ENCODE measurements around the gene ASPSCR1.

ASPSCR1 gene

DNA sequence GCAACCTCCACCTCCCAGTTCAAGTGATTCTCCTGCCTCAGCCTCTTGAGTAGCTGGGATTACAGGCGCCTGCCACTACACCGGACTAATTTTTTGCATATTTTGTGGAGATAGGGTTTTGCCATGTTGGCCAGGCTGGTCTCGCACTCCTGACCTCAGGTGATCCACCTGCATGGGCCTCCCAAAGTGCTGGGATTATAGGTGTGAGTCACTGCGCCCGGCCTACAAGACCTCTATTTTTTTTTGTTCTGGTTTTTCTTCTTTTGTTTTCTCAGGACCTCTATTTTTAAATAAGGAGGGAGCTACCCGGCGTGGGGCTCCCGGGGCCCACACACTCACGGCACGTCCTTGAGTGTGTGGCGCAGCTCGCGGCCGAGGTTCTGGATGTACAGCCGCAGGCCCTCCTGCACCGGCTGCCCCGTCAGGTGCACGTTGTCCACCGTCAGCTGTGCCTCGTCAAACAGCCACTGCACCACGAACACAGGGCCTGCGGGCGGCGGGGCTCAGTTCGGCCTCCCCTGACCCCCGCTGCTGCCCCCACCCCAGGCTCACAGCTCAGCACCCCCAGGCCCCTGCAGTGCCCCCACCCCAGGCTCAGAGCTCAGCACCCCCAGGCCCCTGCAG is 22.3 kb upstream of the ASPSCR1 start:
- DNase-seq (ENCODE audit: low spot score in 2 of 2) (no peak), ATAC-seq (no peak)
- Mint-ChIP-seq H3K36me3 (no peaks in the 10 kb centered on the region), H3K4me3 (no peak overlapping the region), H3K4me1 (no peaks in the 10 kb centered on the region), H3K9me3 (no peaks in the 10 kb centered on the region), H3K27ac (no peak overlapping the region)

DNA sequence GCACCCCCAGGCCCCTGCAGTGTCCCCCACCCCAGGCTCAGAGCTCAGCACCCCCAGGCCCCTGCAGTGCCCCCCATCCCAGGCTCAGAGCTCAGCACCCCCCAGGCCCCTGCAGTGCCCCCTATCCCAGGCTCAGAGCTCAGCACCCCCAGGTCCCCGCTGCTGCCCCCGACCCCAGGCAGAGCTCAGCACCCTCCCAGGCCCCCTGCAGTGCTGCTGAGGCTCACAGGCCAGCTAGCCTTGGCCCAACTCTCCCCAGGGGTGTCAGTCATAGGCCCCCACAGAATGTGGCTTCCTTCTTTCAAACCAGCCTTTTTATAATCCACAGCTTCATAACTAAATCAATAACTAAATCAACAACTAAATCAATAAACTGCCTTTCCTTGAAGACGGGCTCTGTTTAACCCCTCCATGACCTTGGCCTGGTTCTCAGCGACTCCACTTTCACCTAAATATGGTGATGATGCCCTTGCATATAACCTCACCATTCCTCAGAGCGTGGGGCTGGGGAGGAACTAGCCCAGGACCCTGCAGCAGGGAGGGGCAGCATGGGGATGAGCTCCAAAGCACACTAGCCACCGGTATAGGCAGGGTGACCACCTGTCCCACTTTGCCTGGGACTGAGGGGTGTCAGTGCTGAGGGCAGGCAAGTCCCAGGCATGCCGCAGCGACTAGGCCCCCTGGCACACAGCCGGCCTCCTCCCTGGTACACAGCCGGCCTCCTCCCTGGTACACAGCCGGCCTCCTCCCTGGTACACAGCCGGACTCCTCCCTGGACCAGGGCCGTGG is 21.5 kb upstream of the ASPSCR1 start:
- ATAC-seq, result no peak
- no peaks in the 10 kb centered on the region for H3K36me3 Mint-ChIP-seq
- peak overlapping the region; percentile 34 for H3K27ac Mint-ChIP-seq

DNA sequence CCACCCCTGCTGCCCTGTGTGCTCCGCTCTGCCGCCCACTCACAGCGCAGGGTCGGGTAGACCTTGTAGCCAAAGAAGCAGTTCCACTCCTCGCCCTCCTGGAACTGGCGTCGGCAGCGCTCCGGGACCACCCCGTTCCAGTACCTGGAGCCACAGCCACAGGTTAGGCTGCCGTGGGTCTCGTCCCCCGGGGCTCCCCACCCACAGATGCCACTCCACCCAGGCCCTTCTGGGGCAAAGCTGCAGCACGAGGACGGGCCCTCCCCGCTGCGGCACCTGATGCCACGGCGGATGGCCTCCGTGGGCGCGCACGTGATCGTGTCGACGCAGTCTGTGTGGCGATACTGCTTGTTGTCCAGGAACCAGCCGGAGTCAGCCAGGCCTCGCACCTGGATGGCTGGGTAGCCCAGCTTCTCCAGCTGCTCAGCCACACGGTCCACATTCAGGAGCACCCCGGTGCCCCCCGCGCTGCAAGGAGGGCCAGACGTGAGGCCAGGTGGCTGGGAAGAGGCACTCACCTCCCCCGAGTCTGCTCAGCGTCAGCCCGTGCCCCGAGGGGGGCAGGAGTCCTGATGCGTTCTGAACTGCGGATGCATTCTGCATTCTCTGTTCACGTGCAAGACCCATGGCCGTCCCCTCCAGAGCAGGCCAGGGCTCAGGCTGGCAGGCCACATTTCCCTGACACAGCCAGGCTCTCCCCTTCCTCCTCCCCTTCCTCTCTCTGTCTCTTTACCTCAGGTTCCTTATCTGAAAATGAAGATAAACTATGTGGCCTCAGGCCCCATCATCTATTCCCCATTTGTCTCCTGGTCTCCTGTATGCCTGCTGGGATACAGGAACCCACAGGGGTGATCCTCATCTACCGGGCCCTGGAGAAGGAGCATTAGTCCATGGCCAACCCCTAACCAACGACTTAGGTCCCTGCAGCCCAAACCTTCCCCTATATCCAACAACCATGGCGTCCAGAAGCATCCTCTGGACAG is 20.5 kb upstream of the ASPSCR1 start:
- no peak for DNase-seq (ENCODE audit: low spot score in 2 of 2)
- Mint-ChIP-seq H3K9me3 (no peaks in the 10 kb centered on the region), H3K4me3 (no peak overlapping the region), H3K27ac (no peak overlapping the region), H3K36me3 (no peaks in the 10 kb centered on the region), H3K4me1 (no peaks in the 10 kb centered on the region)
- no peak for ATAC-seq

More for the DNA sequence above, 21.5 kb upstream of the ASPSCR1 start:
- no peaks in the 10 kb centered on the region for H3K4me1 Mint-ChIP-seq
- no peak for DNase-seq (ENCODE audit: low spot score in 2 of 2)
- H3K4me3 Mint-ChIP-seq, result no peak overlapping the region
- no peaks in the 10 kb centered on the region for H3K9me3 Mint-ChIP-seq

DNA sequence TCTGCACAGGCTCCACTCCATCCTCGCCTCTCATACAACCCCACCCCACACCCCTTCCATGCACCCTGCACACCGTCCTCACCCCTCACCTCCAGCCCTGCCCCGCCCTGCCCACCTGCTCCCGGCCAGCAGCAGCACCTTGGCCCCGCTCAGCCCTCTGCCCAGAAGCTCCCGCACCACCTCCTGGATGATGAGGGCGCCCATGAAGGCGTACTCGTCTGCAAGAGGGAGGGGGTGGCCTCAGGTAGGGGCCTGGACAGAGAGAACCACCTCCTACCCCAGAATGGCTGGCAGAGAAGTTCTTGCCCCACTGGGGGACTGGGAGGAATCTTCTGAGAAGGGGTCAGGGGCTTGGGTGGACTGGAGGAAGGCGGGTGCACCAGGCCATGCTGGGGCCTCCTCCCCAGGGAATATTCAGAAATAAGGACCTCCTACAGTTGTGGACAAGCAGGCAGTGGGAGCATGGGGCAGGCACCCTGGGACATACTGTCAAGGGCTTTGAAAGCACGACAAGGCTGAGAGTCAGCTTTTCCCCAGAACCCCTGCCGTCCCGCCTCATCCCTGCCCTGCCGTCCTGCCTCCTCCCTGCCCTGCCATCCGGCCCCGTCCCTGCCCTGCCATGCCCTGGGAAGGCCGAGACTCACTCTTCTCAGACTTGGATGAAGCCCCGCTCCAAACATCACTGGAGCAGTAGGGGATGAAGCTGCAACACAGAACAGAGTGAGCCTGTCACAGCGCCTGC is 19.6 kb upstream of the ASPSCR1 start:
- no peak for DNase-seq (ENCODE audit: low spot score in 2 of 2)
- Mint-ChIP-seq H3K4me1 (no peaks in the 10 kb centered on the region), H3K9me3 (no peaks in the 10 kb centered on the region), H3K36me3 (peaks cover 1% of the 10 kb centered on the region), H3K27ac (no peak overlapping the region), H3K4me3 (peak overlapping the region; percentile 55)
- ATAC-seq, result no peak

DNA sequence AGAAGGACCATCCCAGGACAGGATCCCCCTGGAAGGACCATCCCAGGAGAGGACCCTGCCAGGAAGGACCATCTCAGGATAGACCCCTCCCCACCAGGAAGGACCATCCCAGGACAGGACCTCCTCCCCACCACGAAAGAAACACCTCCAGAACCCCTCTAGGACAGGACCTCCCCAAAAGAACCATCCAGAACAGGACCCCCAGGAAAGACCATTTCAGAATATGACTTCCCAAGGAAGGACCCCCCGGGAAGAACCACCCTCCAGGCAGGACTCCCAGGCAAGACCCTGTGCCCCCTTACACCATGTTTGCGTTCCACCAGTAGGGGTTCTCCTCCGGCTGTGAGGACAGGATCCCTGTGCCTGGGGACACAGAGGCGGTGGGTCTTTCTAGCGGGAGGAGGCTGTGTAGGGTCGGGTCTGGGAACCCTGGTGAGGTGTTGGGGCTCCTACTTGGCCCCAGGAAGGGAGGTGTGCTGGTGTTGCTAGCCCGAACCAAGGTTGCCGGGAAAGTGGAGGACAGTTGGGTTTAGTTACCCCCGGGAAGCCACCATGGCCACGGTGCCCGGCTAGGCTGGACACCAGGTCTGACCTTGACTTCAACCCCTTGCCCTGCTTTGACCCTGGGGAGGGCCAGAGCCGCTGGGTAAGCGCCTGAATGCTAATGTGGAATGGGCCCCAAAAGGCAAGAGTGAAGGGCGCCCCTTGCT is 18.6 kb upstream of the ASPSCR1 start:
- no peak for ATAC-seq
- Mint-ChIP-seq H3K27ac (no peak overlapping the region), H3K4me1 (peaks cover 2% of the 10 kb centered on the region)

DNA sequence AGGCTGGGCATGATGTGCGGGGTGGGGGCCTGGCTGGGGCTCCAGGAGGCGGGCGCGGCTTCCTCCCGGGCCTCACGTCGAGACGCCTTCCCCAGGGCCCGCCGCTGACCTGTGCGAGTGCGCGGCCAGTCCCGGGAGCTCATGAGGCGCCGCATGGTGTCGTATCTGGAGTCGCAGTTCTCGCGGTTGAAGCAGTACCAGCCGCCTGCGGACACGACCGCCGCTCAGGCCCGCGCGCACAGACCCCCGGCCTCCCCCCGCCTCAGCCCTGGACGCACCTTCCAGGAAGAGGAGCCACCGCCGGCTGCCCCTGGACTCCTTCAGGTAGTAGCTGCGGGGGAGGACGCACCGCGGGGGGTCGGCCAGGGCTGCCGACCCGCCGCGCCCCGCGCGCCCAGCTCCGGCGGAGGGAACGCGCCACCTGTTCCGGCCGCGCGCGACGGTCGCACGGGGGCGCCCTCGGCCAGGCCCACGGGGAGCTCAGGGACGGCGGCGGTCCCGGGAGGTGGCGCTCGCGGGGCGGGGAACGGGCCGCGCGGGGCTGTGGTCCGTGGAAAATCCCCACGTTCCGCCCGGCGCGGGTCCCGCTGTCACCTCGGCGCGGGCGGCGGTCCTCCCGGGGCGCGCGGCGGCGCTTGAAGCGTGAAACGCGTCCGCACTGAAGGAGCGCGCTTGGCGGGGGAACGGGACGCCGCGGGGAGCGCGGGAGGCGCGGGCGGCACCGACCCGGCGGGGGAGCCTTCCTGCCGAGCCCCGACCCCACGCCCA is 17.9 kb upstream of the ASPSCR1 start:
- DNase-seq (ENCODE audit: low spot score in 2 of 2), result peak; percentile 84 to 85
- no peak overlapping the region for H3K27ac Mint-ChIP-seq
- peaks cover 9% of the 10 kb centered on the region for H3K4me1 Mint-ChIP-seq
- peak overlapping the region; percentile 55 for H3K4me3 Mint-ChIP-seq
- H3K36me3 Mint-ChIP-seq, result peaks cover 6% of the 10 kb centered on the region
- peak; percentile 90 for ATAC-seq
- no peaks in the 10 kb centered on the region for H3K9me3 Mint-ChIP-seq

More for the DNA sequence above, 18.6 kb upstream of the ASPSCR1 start:
- no peak for DNase-seq (ENCODE audit: low spot score in 2 of 2)
- H3K36me3 Mint-ChIP-seq, result peaks cover 6% of the 10 kb centered on the region
- no peaks in the 10 kb centered on the region for H3K9me3 Mint-ChIP-seq
- H3K4me3 Mint-ChIP-seq, result peak overlapping the region; percentile 55

DNA sequence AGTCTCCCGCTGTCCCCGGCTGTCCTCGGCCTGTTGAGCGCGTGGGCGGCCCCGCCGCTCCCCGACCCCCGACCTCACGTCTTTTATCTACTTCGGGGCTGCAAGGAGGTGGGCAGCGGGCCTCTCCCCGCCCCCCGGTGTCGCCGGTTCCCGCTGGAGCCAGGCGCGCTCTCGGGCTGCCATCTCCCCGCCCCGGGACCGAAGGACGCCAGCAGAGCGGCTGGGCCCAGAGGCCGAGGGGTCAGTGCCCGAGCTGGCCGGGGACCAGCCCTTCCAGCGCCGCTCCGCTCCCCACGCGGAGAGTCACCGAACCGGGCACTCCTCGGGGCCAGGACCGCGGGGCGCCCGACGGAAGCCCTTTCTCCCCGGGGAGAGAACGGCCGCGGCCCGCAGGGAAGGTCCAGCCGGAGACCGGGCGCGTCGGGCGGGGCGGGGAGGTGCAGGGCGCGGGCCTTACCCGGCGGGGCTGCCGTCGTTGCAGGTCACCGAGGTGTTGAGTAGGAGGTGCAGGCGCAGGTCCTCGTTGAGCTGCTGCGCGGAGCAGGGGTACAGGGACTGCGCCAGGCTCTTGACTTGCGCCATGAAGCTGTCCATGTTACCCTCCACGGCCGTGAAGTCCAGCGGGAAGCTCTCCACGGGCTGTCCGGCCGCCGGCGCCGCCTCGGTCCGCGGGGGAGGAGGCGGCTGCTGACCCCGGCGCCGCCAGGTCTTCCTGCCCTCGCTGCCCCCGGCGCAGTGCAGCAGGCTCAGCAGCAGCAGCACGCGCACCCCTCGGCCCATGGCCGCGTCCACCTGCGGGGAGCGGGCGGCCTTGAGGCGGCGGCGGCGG is 17.1 kb upstream of the ASPSCR1 start:
- peaks cover 9% of the 10 kb centered on the region for H3K4me1 Mint-ChIP-seq
- ATAC-seq (peak; percentile 3), DNase-seq (ENCODE audit: low spot score in 2 of 2) (no peak)
- peak overlapping the region; percentile 22 for H3K4me3 Mint-ChIP-seq
- no peaks in the 10 kb centered on the region for H3K9me3 Mint-ChIP-seq
- no peak overlapping the region for H3K27ac Mint-ChIP-seq
- H3K36me3 Mint-ChIP-seq, result peaks cover 6% of the 10 kb centered on the region

DNA sequence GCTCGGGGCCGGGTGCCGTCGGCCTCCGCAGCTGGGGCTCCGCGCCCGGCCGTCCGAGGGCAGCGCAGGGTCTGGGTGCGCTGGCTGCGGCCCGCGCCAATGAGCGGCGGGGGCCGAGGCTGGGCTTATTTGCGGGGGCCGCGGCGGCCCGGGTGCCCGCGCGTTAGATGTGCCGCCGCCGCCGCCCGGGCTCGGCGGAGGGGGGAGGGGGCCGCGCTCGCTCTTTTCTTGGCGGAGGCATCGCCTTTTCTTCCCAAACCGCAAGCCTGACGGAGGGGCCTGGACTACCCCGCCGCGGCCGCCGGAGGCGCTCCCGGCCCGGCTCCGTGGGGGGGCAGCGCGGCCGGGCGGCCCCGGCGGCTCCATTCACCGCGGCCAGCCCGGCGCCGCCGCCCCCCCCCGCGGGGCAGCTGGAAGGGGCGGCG is 16.3 kb upstream of the ASPSCR1 start, which contains the start of gene NOTUM:
Gene NOTUM, minus strand, starts transcription at position 101 of the 425 bp plus-strand sequence. CDS start 278 bp downstream, outside the sequence.
- H3K36me3 Mint-ChIP-seq, result peaks cover 6% of the 10 kb centered on the region
- ATAC-seq (no peak), DNase-seq (ENCODE audit: low spot score in 2 of 2) (no peak)
- H3K9me3 Mint-ChIP-seq, result no peaks in the 10 kb centered on the region
- peak within 1 kb of the TSS; percentile 22 for H3K4me3 Mint-ChIP-seq
- no peak within 1 kb of the TSS for H3K27ac Mint-ChIP-seq
- H3K4me1 Mint-ChIP-seq, result peaks cover 9% of the 10 kb centered on the region

DNA sequence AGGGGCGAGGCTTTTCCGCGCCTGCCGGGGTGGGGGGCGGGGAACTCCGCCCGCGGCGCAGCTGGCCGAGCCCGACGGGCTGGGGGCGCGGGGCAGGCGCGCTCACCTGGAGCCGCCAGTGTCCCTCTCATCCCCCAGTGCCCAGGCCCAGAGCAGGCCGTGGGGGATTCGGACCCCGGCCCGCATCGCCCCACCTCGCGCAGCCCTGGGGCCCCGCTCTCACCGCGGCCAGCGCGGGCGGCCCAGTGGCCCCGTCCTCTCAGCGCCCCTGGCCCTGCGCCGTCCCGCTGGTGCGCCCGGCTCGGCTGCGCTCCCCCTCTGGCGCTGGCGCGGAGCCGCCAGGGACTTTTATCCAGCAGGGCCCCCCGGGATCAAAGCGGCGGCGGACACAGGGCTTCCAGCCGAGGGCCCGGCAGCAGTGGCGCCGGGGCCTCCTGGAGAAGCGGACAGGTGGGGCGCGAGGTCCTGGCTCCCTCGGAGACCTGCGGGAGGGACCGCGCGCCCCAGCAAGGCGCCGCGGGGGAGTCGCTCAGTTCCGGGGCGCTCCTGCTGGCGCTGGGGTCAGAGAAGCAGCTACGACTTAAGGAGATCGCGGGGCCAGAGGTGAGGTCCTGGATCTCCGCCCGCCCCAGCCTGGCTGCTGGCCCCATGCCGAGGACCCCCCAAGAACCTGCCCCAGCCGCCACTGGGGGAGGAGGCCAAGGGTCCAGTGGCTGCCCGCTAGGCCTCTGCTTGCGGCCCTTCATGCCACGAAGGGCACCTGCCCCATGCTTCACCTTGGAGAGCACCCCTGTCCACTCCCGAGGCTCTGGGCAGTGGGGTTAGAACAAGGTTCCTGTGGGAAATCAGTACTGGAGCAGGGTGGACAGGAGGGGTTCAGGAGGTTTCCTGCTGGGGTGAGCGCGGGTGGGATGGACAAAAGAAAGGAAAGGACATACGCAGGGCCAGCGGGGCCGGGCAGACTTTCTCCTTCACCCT is 15.6 kb upstream of the ASPSCR1 start:
- Mint-ChIP-seq H3K27ac (no peak overlapping the region), H3K36me3 (peaks cover 6% of the 10 kb centered on the region), H3K4me3 (no peak overlapping the region), H3K4me1 (peaks cover 9% of the 10 kb centered on the region), H3K9me3 (no peaks in the 10 kb centered on the region)
- DNase-seq (ENCODE audit: low spot score in 2 of 2), result no peak
- ATAC-seq, result no peak

DNA sequence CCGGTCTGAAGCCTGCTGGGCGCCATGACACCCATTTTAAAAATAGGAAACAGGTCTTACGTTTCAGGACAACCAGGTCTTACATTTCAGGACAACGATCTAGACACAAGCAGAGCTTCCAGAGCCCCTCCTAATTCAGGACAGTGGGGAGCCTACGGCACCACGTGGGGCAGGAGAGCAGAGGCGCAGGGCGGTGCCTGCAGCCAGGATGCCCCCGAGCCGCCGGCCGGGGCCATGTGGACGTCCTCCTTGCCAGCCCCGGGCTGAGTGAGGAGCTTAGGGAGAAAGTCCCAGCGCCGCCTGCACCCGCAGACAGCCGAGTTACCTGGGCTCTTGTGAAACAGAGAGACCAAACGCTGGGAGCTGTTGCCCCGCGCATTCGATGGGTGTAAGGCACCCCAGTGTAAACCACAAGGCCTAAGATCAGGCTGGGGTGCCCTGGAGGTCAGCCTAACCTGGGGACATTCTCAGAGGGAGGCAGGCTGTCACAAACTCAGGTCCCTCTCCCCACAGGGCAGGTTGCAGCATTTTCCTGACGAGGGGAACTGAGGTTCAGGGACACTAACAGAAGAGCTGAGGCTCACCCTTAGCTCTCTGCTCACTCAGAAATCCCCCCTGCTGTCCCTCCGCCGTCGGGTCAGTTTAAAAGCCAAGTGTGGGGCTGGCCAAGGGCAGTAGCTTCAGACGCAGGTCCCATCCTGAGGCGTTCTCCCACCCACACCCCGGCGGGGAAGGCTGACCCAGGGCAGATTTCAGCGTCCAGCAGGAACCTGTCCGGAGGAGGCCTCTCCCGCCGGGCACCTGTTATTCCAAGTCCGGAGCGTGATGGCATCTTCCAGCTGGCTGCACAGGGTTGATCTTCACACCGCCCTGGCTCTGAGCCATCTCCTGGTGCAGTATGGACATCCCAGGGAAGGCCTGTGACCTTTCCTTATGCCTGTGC is 14.7 kb upstream of the ASPSCR1 start:
- H3K4me3 Mint-ChIP-seq, result no peak overlapping the region

More for the DNA sequence above, 14.7 kb upstream of the ASPSCR1 start:
- ATAC-seq (no peak), DNase-seq (ENCODE audit: low spot score in 2 of 2) (no peak)
- peaks cover 10% of the 10 kb centered on the region for H3K4me1 Mint-ChIP-seq
- H3K9me3 Mint-ChIP-seq, result no peaks in the 10 kb centered on the region
- H3K36me3 Mint-ChIP-seq, result peaks cover 6% of the 10 kb centered on the region
- H3K27ac Mint-ChIP-seq, result no peak overlapping the region

Measured in stimulated activated effector memory CD8-positive, alpha-beta T cell treated with anti-CD3 and anti-CD28 coated beads, Interleukin-12 subunit alpha, Interleukin-12 subunit beta, amount 100 ng/mL, for 72 hours (primary cell).